Measurements from ENCODE around the gene CHM.

The CHM gene

DNA sequence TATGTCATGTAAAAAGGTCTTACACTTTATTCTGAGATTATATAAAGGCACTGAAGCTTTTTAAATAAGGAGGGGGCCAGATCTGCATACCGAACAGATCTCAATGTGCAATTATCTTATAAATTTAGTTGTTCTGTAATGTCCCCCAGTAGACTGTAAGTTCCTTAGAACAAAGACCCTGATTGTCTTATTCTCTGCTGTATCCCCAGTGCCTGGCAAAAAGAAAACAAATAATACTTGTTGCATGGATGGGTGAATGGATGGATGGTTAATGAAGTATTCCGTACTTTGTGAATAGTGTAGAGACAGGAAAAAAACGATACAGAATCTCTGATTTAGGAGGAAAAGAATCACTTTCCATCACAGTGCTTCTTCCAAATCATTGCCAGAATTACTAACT lies 141.5 kb downstream of the CHM start:
- no peak for DNase-seq (ENCODE audit: low spot score)

DNA sequence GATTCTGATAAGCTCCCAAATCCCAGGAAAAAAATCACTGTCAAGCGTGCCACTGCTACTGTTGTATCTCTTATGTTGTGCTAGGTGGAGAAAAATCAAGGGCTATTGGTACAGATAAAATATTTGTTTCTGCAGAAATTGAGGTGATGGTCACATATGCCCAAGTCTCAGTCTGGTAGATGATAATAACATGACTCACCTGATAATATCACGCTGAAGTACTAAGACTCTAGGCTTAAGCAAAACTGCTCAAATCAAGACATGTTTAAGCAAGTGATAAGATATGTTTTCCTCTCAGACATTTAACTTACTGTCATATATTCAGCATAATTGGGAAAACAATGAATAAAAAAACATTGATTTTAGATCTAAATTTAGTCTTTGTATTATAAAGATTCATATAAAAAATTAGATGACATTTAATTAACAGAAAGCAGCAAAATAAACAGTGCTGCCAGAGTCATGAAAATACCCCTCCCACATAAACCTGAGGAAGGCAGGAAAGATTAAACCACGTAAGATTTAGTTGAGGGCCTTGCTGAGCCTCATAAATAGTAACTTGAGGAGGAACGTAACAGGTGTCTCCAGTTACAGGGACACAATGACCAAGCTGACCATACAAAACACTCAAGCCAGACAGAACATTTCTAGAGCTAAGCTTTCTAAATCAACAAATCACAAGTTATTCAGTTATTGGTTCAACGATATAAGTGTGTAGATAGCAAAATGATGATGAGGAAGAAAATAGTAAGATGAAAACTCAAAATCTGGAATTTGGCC lies 143.5 kb downstream of the CHM start:
- no peak for DNase-seq (ENCODE audit: low spot score)

DNA sequence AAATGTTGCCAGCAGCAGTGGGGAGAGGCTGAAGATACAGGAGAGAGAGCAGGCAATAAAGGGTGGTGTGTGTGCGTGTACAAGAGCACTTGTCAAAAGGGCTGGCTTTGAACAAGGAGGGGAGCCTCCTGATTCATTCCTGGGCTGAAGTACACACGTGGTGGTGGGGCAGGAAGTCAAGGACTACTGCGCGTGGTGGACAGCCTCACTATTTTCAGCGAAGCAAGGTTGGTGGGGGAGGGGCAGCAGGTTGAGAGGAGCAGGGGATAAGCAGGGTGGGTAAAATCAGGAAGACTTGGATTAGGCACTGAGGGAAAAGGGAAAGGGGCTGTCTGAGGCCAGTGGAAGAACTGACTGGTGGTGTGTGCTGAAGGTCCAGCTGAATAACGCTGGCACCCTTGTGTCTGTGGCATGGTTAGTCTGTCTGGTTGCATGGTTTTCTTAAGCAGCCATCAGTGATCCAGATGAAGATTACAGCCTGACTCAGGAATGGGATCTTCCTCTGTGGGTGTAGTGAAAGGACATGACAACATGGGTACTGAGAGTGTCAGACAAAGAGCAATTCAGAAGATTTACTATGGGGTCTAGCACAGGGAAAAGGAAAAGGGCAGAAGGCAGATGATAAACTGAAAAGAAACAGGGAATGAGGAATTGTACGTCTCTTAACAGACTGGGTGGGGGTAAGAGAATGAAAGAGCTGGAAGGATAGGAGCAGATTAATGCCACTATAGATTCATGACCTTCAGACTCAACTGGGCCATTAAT lies 149.8 kb downstream of the CHM start:
- no peak for DNase-seq (ENCODE audit: low spot score)

DNA sequence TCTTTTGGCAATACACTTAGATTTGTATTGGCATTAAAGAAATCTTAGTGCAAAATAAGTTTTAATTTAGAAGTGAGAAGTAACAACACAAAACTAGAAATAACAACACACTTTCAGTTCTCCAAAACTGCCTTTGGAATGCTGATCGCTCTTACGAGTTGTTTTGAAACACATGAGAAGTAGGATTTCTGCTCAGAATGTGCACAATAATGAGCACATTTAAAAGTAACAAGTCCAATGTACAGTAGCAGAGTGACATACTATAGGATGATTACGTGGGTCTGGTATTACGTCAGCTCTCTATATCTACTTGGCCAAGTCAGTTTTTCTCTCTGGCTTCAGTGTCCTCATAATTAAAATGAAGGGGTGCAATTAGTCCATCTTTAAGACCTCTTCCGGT lies 164.8 kb downstream of the CHM start:
- no peak for DNase-seq (ENCODE audit: low spot score)

DNA sequence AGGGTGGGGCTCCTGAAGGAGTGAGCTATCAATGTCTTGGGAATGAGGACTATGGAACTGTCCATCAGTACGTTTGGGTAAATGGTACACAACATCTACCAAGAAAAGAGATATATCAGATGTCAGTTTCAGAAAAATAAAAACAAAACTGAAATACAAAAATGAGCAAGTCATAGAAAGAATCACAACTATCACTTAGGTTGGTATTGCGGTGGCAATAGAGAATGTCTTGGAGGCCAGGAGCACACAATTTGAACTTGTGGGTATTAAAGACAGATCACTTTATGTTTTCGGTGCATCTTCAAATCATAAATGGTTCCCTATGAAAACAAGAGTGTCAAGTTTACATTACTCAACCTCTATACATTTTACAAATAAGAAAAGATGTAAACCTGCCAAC lies 176.8 kb downstream of the CHM start:
- DNase-seq (ENCODE audit: low spot score), result no peak

DNA sequence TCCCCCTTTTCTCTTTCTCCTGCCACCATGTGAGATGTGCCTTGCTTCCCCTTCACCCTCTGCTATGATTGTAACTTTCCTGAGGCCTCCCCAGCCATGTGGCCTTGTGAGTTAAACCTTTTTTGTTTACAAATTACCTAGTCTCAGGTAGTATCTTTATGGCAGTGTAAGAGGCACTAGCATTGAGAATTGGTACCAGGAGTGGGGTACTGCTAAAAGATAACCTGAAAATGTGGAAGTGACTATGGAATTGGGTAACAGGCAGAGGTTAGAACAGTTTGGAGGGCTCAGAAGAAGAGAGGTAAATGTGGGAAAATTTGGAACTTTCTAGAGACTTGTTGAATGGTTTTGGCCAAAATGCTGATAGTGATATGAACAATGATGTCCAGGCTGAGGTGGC lies 182.0 kb downstream of the CHM start:
- DNase-seq (ENCODE audit: low spot score), result no peak

DNA sequence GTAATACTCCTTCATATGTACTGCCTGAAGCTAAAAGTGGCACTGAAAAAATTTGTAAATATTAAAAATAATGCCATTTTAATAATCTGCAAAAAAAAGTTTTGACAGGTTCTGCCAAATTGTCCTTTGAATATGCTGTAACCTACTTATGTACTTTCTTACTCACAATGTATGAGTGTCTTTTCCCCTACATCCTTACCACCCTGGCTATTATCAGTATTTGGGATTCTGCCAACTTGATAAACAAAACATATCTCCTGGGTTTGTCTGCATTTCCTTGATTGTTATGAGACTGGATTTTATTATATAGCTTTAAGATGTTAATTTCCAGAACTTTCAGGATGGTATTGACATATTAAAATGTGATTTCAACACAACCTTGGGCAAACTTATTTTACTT lies 187.9 kb downstream of the CHM start:
- DNase-seq (ENCODE audit: low spot score), result no peak

DNA sequence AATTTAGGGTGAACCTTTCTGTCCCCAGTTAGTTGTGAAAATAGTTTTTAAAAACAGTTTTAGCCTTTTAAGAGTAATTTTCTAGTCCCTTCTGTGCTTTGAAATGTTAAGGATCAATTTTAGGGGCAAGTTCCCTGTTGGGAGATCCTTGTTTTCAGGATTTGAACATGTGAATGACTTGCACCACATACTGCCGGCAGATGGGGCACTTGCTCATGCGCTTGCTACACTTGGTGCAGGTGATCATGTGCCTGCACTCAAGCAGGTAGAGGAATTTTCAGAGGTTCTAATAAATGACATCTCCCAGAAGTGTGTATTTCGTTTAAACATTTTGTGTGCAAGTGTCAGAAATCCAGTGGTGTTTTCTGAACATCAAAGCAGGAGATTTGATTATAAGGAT lies 195.9 kb downstream of the CHM start:
- no peak for DNase-seq (ENCODE audit: low spot score)

DNA sequence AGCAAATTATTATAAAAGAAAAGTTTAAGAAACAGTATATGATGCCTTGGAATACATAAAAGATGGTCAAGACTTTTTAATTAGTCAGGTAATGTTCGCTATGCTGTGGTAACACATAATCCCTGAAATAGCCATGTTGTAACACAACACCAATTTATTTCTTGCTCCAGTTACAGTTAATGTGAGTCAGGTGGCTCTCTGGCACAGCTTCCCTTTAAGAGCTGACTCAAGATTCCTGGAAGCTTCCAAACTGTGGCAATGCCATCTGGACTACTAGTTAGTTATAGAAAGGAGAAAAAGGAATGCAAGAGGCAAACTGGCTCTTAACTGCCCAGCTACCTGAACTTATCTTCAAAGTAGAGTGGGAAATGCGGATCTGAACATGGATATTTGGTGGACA lies 210.5 kb downstream of the CHM start:
- DNase-seq (ENCODE audit: low spot score), result no peak

DNA sequence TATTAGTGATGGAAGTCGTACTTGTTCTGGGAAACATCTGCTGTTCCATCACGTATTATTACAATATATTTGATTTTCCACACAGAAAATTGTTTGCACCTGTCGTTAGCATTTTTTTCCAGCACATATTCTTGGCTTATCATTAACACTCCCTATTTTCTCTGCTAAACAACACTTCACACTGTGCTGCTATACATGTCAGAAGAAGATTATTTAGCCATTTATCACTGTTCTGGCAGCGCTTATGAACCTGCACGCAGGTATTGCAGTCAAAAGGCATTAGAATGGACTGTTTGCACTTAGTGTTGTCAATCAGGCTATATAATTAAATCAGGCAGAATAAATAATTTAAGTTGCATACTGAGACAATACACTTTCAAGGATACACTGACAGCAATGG lies 218.6 kb downstream of the CHM start:
- DNase-seq (ENCODE audit: low spot score), result no peak

DNA sequence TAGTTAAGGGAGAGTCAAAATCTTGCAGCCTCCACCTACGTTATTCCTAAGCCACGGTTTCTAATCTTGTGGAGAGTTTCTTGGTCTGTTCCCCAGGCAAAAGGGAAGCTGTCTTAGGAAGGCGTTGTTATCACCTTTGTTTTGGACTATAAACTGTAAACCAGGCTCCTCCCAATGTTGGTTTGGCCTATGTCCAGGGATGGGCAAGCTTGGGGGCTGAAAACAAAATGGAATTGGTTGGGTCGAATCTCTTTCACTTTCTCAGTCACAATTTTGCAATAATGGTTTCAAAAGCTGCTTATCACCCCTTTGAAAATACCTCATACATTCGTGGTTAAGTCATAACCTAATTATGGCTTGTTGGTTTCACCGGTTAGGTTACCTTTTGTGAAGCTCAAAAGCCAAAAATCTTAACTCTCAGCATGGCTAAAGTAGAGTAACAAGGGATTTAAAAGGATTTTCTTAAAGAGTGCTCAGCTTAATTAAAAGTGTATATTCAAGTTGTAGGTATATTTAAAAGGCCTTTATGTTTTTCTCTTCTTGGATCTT lies 232.1 kb downstream of the CHM start:
- no peak for DNase-seq (ENCODE audit: low spot score)
